GM12891 (cell line): ENCODE measurements around the gene AEBP1.

Source experiments
- PAX5 ChIP-seq: IDR thresholded peaks from 2 replicates; pipeline ENCODE4 v1.6.1; 2011; ENCODE audit warnings: low read length, moderate library complexity, mild to moderate bottlenecking; ENCODE audit not compliant: insufficient read depth, severe bottlenecking
- POLR2A ChIP-seq: IDR thresholded peaks from 2 replicates; pipeline ENCODE4 v1.6.1; 2011; ENCODE audit warnings: low read depth, low read length, control low read depth
- POLR2AphosphoS5 ChIP-seq: IDR thresholded peaks from 2 replicates; pipeline ENCODE4 v1.6.1; 2011; ENCODE audit warnings: low read depth, low read length, control low read depth
- POU2F2 ChIP-seq: IDR thresholded peaks from 2 replicates; pipeline ENCODE4 v1.6.1; 2011; ENCODE audit warnings: low read depth, mild to moderate bottlenecking, control low read depth, low read length, moderate library complexity
- SPI1 ChIP-seq: IDR thresholded peaks from 2 replicates; pipeline ENCODE4 v1.6.1; 2011; ENCODE audit warnings: low read depth, low read length, control low read depth
- TAF1 ChIP-seq: IDR thresholded peaks from 2 replicates; pipeline ENCODE4 v1.6.1; 2011; ENCODE audit warnings: low read depth, low read length, control low read depth

DNA sequence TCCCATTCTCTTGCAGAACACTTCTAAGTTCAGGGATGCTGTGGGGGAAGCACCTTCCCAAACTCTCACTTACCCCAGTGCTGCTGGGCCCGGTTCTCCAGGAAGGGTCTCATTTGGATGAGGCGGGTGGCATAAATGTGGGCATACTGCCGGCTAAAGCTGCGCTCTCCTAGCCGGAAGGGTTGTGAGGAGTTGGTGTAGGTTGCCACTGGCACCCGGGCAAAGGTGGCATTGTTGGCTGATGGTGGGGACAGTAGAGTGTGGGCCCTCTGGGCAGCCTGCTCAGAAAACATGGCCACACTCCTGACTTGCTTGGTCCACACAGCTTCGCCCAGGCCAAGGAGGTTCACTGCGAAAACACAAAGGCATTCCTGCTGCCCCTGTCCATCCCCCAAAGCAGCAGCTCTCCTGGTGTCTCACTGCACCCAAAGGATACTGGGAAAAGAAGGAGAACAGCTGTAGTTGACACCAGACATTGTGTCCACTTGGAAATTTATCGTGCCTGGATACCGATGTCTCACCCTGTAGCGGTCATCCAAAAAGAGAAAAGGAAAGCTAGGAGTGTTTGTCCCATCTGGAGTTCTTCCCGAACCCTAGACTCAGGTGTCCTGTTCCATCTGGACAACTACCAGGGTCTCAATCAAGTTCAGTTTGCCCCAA, 17.7 kb downstream of the AEBP1 start:
- TF ChIP-seq POLR2AphosphoS5 (no peak), POLR2A (no peak), TAF1 (no peak), POU2F2 (no peak), SPI1 (no peak), PAX5 (no peak)
